ENCODE results near the gene NPHP4.

GRCh38 chr1:5997316-5997715 is 5.1 kb upstream of the NPHP4 start:
- TF ChIP-seq YY1 (IDR thresholded peaks at IDR 0.05; ENCODE audit: insufficient read depth, insufficient read length): no peak
- no peak for TF ChIP-seq SUZ12 (IDR thresholded peaks at IDR 0.05; ENCODE audit: extremely low read depth, insufficient read depth, insufficient read length)
- no peak for TF ChIP-seq ZNF274 (IDR thresholded peaks at IDR 0.05; ENCODE audit: low read depth, low read length)
